Erythroblast (primary cell): ENCODE measurements around the gene RORC.
"Not testable (repeated sequence)": the region's sequence is repeated elsewhere in the genome, so short reads cannot be mapped to it uniquely, and the experiment has no call there.

Experiments
- DNase-seq, 2 experiments: peaks; one replicate each; lab custom pipeline; 2025; lab: John Stamatoyannopoulos, UW
- GATA1 ChIP-seq: IDR thresholded peaks from 2 replicates; pipeline ENCODE4 v1.6.1; 2011; ENCODE audit warnings: low read depth, mild to moderate bottlenecking, control low read depth, low read length, moderate library complexity
- POLR2A ChIP-seq: IDR thresholded peaks from 2 replicates; pipeline ENCODE4 v1.6.1; 2011; ENCODE audit warnings: mild to moderate bottlenecking, low read length

RORC gene

DNA sequence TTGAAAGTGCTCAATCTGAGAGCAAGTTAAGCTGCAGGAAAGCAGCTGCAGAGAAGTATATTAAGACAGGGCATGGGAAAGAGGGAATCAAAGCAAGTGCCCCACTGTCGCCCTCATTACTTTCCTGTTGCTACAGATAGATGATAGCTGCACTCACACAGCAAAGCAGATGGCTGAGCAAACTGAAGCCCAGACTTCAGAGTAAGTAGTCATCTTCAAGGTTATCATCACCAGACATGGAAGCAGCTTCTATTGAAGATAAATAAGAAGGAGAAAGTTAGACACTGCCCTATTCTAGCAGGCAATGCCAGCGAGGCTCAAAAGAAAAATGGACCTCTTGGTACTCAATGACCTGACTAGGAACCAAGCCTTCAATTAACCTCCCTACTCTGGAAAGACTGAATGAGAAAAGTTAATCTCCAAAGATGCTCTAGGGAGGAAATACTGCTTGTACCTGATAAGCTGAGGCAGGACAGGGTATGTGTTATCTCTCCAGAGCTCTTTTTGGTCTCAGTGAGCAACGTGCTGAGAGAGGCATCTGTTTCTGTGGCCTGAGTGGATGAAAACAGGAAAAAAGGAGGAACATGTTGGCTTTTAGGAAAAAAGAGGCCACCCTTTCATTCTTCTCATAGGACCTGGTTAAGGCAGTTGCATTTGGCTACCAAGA lies 57.2 kb downstream of the RORC start:
- DNase-seq, result peak; percentile 78 to 88
- TF ChIP-seq POLR2A (no peak), GATA1 (no peak)

DNA sequence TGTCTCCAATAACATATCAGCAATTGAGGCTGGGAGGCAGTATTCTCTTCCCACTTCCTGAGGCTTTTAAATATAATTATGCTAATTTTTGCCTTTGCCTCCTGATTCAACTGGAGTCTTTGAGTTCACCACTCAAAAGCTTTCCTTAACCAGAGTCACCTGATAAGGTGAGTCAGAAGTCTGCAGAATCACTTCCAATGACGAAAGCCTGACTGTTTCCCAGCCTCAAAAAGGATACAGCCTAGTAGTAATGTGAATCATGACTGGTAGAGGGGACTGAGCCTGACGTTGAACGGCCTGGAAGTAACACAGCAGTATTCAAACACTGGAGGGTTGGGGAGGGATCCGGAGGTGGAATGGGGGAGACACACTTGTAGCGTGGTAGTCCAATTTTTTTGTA lies 57.9 kb downstream of the RORC start:
- no peak for TF ChIP-seq POLR2A
- TF ChIP-seq GATA1, result no peak
- DNase-seq, result peak in 1 of 2 experiments; percentile 34

GRCh38 chr1:151769270-151769669 lies 62.3 kb downstream of the RORC start:
- DNase-seq, result not testable (repeated sequence)

- DNase-seq, result not testable (repeated sequence)
Observed at GRCh38 chr1:151768351-151769066, 63.1 kb downstream of the RORC start.

DNA sequence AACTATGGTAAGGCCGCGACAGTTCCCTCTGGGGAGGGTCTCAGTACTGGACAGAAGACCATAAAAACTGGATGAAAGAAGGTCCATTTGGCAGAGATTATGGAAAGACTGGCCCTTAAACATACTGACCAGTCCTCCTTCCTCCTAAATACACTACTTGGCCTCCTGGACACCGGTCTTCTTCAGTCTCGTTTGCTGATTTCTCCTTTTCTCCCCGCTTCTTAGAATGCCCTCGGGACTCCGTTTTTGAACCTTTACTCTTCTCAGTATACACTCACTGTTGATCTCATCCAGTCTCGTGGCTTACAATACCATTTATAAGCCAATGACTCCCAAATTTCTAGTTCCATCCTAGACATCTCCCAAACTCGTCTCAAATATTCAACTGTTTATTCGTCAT lies 67.6 kb downstream of the RORC start:
- peak in 1 of 2 experiments; percentile 48 for DNase-seq
- no peak for TF ChIP-seq POLR2A

GRCh38 chr1:151762941-151763921 lies 68.4 kb downstream of the RORC start, which contains the start of gene MRPL9:
Gene MRPL9 (minus strand): TSS chr1:151763496. CDS start chr1:151763479, 17 bp downstream.
- TF ChIP-seq POLR2A (peak; percentile 76), GATA1 (no peak)
- DNase-seq, result peak; percentile 90 to 92

DNA sequence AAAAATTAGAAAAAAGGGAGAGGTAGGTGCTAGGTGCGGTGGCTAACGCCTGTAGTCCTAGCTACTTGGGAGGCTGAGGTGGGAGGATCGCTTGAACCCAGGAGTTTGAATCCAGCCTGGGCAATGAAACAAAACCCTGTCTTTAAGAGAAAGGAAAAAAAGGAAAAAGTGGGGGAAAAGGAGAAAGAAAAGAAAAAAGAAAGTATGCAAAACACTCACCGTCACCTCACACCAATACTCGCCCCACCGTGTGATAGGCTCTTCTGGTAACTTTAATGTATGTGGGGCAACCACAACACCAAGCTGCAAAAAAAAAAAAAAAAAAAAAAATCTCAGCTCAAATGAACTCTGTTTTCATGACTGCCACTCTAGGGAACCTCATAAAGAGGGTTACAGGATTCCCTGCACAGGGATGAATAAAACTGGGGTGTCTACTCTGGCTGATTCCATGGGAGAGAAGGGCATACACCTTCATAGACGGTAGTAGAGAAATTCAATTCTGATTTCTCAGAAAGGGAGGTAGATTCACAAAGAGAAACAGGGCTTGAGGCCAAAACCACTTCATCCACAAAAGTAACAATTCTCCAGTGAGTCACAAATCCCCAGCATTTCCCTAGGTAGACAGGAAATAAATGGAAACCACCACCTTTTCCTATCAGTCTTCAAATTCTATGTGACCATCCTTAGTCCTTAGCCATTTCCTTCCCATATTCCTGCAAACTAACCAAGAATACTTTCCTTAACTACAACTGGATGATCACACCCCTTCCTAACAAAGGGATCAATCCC lies 70.8 kb downstream of the RORC start:
- TF ChIP-seq POLR2A (no peak), GATA1 (no peak)
- DNase-seq, result no peak

DNA sequence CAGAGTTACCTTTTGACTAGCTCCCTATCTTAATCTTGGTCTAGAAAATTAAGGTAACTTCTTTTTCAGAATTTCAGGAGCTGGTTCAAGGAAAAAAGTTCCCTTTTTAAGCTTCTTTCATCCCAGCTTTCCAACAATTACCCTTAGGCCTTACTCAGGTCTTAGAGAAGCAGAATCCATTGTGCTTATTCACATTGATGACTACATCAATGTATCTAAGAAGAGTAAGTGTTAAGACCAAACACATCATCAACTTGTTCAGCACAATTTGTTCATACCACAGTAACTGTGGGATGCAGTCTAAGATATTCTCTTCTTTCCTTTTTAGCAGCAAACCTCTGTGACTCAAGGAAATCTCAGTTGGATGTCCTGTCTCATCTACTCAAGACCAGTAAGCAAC lies 72.4 kb downstream of the RORC start:
- TF ChIP-seq POLR2A, result no peak
- TF ChIP-seq GATA1, result no peak
- no peak for DNase-seq

DNA sequence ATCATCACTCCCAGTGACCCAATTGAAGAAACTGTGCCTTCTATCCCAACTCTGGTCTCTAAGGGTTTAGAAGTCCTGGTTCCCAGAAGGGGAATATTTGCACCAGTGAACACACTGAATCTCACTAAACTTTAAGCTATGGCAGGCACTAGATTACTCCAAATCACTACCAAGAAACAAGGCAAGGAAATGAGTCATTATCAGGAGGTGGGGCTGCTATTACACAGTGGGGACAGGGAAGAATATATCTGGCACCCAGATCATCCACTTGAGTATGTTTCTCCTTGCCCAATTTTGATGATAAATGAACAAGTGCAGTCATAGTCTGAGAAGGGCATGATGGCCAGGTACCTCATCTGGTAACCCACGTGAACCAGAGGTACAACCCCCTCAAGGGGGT lies 75.3 kb downstream of the RORC start:
- TF ChIP-seq GATA1, result no peak
- TF ChIP-seq POLR2A, result no peak
- no peak for DNase-seq
